ENCODE measurements around the gene SPTBN2.
"Not testable (repeated sequence)": the region's sequence is repeated elsewhere in the genome, so short reads cannot be mapped to it uniquely, and the experiment has no call there.

SPTBN2 gene

GRCh38 chr11:66680966-66681645 is 47.9 kb downstream of the SPTBN2 start:
- no peak for DNase-seq

- DNase-seq: peak; percentile 93
Observed at GRCh38 chr11:66677599-66678375, 51.2 kb downstream of the SPTBN2 start, which contains the start of gene RBM4B. TSS of gene RBM4B (minus strand) at chr11:66677887. CDS start at chr11:66677079, 808 bp downstream.

- no peak for DNase-seq
Observed at GRCh38 chr11:66676931-66677598, 52.0 kb downstream of the SPTBN2 start.

GRCh38 chr11:66676282-66676919 is 52.6 kb downstream of the SPTBN2 start:
- DNase-seq: no peak

GRCh38 chr11:66674964-66675602 is 53.9 kb downstream of the SPTBN2 start:
- DNase-seq: no peak

GRCh38 chr11:66670816-66671215 is 58.2 kb downstream of the SPTBN2 start:
- DNase-seq: no peak

GRCh38 chr11:66665369-66665768 is 63.6 kb downstream of the SPTBN2 start:
- no peak for DNase-seq

- no peak for DNase-seq
Observed at GRCh38 chr11:66663741-66664296, 65.2 kb downstream of the SPTBN2 start.

GRCh38 chr11:66659763-66660162 is 69.3 kb downstream of the SPTBN2 start:
- no peak for DNase-seq

GRCh38 chr11:66653123-66653522 is 75.9 kb downstream of the SPTBN2 start:
- no peak for DNase-seq

- no peak for DNase-seq
Observed at GRCh38 chr11:66652651-66653050, 76.4 kb downstream of the SPTBN2 start.

GRCh38 chr11:66651016-66651415 is 78.0 kb downstream of the SPTBN2 start:
- DNase-seq: no peak

GRCh38 chr11:66649903-66650302 is 79.1 kb downstream of the SPTBN2 start:
- no peak for DNase-seq

GRCh38 chr11:66646828-66647227 is 82.2 kb downstream of the SPTBN2 start:
- DNase-seq: no peak

- DNase-seq: no peak
Observed at GRCh38 chr11:66643745-66644437, 85.1 kb downstream of the SPTBN2 start.

GRCh38 chr11:66641834-66642233 is 87.2 kb downstream of the SPTBN2 start:
- no peak for DNase-seq

- not testable (repeated sequence) for DNase-seq
Observed at GRCh38 chr11:66639814-66640340, 89.1 kb downstream of the SPTBN2 start.

GRCh38 chr11:66639066-66639813 is 89.8 kb downstream of the SPTBN2 start:
- DNase-seq: peak; percentile 28

GRCh38 chr11:66638177-66639065 is 90.6 kb downstream of the SPTBN2 start, which contains the start of gene RBM4:
TSS of gene RBM4 (plus strand) at chr11:66638703. CDS start at chr11:66639712, 1,009 bp downstream.
- peak; percentile 96 for DNase-seq
